ENCODE data around the gene RELL2.

DNA sequence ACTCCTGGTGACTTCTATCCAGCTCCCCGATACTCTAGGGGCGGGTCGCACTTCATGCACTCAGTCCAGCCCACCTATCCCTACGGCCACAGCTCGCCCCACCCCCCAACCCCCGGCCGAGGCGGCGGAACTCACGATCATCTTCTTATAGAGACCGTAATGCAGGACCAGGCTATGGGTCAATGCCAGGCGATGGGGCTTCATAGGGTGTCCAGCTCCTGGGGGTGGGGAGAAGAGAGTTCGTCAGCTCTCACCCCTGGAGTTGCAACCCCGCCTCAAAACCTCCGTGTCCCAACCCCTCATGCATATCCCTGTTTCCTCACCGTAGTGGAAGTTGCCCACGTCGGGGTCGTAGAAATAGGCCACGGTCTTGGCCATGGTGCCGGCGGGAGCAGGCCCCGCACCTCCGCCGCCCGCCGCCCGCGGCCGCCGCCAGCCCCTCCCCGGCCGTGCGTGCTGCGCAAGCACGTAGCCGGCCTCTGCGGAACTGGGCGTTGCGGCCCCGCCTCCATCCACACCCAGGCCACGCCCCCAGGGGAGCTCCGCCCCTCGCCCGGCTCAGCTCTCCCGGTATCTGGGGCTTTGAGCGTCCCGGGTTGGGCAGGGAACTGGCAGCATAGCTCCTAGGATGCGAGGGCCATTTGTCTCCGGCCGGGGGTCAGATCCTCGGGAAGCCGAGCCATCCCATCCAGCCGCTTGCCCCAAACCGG, at the start of gene RELL2, which contains the start of gene HDAC3:
- TF ChIP-seq CTCF (IDR thresholded peaks at IDR 0.05 in 4 of 5, conservative IDR thresholded peaks at IDR 0.05 in 1 of 5), result no peak
- peak; percentile 93 to 95 for TF ChIP-seq POLR2A (IDR thresholded peaks at IDR 0.05)
